Stimulated activated CD8-positive, alpha-beta memory T cell treated with anti-CD3 and anti-CD28 coated beads, Interleukin-12 subunit alpha, Interleukin-12 subunit beta, amount 100 ng/mL, for 1 hour (primary cell): ENCODE measurements around the gene DEPDC1B.
"Not testable (repeated sequence)": the region's sequence is repeated elsewhere in the genome, so short reads cannot be mapped to it uniquely, and the experiment has no call there.

Experiments used
- DNase-seq: peaks from one replicate; pipeline ENCODE4 v3.0.0-alpha.2; 2020; ENCODE audit warnings: low read depth

DEPDC1B gene

DNA sequence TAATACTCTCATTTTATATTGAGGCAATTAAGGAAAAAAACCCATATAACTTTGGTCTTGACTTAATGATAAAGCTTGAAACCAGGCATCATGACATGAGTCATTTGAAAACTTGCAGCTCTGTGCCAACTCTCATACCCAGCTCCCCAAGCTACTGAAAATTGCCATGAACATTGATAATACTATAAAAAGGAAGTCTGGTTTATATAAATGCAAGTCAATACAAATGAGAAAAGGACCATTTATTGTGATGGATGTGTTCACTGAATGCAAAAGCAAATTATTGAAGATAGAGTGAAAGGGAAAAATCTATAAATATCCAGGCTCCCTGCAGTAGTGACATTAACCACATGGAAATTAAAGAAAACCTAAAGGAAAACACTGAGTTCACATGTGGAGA is 116.3 kb downstream of the DEPDC1B start:
- DNase-seq = no peak

DNA sequence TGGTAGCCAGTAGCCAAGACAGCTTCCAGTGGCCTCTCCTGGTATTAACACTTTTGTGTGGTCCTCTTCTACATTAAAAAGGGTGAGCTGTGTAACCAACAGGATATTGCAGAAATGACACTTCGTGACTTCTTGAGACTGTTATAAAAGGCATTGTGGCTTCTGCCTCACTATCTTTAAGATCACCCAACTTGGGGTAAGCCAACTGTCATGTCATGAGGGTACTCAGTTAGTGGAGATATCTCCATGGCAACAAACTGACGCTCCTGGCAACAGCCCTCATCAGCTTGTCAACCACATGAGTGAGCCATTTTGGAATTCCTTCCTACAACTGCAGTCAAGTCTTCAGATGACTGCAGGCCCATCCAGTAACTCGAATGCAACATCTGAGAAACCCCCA is 121.7 kb downstream of the DEPDC1B start:
- DNase-seq = no peak

DNA sequence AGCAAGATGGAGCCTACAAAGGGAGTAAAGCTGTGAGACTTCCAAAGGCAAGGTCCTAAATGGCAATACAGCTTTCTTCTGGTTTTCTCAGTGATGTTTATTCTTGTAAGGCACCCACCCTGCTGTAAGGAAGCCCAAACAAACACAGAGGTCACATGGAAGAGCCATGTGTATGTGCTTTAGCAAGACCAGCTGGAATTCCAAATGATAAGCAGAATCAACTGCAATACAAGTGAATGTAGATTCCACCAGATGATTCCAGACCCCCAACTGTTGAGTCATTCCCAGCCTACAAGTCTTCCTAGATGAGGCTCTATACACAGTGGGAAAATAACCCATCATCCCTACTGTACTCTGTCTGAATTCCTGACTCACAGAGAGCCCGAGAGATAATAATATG is 122.8 kb downstream of the DEPDC1B start:
- no peak for DNase-seq

DNA sequence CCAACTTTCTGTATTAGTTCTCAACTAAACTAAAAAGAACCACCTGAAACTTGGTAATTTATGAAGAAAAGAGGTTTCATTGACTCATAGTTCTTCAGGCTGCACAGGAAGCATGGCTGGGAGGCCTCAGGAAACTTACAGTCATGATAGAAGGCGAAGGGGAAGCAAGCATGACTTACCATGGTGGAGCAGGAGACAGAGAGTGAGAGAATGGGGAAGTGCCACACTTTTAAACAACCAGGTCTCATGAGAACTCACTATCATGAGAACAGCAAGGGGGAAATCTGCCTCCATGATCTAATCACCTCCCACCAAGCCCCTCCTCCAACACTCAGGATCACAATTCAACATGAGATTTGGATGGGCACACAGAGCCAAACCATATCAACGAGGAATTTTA is 123.5 kb downstream of the DEPDC1B start:
- no peak for DNase-seq

DNA sequence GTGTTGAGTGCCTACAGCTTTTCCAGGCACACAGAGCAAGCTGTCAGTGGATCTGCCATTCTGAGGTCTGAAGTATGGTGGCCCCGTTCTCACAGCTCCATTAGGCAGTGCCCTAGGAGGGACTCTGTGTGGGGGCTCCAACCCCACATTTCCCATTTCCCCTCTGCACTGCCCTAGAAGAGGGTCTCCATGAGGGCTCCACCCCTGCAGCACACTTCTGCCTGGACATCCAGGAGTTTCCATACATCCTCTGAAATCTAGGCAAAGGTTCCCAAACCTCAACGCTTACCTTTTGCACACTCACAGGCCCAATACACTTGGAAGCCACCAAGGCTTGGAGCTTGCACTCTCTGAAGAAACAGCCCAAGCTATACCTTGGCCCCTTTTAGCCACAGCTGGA is 131.3 kb downstream of the DEPDC1B start:
- no peak for DNase-seq

DNA sequence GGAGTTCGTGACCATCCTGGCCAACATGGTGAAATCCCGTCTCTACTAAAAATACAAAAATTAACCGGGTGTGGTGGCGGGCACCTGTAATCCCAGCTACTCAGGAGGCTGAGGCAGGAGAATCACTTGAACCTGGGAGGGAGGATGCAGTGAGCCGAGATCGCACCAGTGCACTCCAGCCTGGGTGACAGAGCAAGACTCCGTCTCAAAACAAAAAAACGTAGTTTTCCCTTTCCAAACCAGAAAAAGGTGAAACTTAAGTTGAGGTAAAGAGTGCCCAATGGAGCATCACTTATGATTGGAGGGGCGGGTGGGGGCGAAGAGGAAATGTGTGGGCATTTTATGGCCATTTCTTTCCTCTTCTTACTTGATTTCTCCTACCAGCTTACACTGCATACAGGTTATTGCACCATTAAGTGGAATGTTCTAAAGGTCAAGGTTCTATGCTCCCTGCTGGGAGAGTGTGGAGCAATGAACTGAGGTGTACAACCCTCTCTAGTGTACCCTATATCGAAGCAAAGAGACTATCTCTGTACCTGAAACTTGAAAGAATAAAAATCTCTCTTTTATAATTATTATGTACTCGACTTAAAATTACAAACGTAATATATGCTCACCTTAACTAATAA is 136.2 kb downstream of the DEPDC1B start:
- DNase-seq = no peak

DNA sequence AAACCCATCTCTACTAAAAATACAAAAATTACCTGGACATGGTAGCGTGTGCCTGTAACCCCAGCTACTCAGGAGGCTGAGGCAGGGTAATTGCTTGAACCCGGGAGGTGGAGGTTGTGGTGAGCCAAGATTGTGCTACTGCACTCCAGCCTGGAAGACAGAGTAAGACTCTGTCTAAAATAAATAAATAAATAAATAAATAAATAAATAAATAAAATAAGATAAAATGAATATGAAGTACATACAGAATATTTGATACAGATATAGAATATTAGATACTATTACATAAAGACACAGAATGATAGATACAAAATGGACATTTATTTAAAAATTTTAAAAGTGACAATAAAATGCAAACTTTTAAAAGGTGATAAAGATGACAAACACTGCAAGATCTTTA is 146.7 kb downstream of the DEPDC1B start:
- not testable (repeated sequence) for DNase-seq

DNA sequence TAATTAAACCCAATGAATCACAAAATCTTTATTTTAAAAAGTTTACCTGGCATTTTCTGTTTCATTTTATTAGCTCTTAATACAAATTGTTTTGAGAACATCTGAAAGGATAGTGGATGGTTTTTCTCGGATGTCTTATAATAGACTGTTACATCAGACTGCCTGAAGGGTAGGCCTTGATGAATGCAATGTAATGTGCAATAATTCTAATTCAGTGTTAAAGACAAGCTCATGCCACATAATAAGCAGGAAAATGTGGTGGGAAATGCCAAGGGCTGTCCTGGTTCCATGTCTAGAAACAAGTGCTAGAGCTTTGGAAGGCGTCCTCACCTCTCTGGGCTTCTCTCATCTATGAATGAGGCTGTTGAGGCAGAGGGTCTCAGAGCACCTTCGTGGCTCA is 148.1 kb downstream of the DEPDC1B start:
- no peak for DNase-seq

DNA sequence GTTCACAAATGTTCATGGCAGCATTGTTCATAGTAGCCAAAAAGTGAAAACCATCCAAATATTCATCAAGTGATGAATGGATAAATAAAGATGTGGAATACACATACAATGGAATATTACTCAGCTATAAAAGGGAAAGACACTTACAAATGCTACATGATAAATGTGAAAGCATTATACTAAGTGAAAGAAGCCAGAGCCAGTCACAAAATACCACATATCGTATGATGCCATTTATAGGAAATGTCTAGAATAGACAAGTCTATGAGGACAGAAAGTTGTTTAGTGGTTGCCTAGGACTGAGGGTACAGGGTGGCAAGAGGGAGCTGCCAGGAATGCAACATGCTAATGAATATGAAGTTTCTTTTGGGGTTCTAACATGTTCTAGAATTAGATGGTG is 148.7 kb downstream of the DEPDC1B start:
- no peak for DNase-seq

DNA sequence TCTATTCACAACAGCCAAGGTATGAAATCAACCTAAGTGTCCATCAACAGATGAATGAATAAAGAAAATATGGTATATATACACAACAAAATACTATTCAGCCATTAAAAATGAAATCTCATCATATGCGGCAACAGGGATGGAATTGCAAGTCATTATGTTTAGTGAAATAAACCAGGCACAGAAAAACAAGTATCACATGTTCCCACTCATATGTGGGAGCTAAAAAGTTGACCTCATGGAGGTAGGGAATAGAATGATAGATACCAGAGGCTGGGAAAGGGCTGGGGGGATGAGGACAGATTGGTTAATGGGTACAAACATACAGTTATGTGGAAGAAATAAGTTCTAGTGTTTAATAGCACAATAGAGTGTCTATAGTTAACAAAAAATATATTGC is 149.7 kb downstream of the DEPDC1B start:
- no peak for DNase-seq

DNA sequence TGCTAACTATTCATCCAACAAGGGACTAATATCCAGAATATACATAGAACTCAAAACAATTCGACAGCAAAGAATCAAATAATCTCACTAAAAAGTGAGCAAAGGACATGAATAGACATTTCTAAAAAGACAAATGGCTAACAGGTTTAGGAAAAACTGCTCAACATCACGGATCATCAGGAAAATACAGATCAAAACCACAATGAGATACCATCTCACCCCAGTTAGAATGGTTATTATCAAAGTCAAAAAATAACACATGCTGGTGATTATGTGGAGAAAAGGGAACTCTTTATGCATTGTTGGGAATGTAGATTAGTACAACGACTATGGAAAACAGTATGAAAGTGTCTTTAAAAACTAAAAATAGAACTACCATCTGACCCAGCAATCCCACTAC is 150.1 kb downstream of the DEPDC1B start:
- DNase-seq = no peak
